Keratinocyte (primary cell): ENCODE data around the gene C11orf42.

Source experiments
- CTCF ChIP-seq, 3 experiments: IDR thresholded peaks in 1 of 3; conservative IDR thresholded peaks in 1 of 3; optimal IDR thresholded peaks in 1 of 3; 2 replicates in 2 of 3; 3 replicates in 1 of 3; pipeline versions ENCODE3 to v1.5.1; 2011; ENCODE audit warnings: low read length in 3 of 3, mild to moderate bottlenecking in 3 of 3, moderate library complexity in 2 of 3, control low read depth in 1 of 3, inconsistent platforms in 1 of 3; ENCODE audit not compliant: insufficient read depth in 2 of 3; ENCODE audit errors: extremely low read depth in 1 of 3
- EZH2 ChIP-seq: IDR thresholded peaks from one replicate; pipeline ENCODE4 v1.6.1; 2012; ENCODE audit warnings: inconsistent platforms, mild to moderate bottlenecking, low read length, moderate library complexity

- TF ChIP-seq CTCF (optimal IDR thresholded peaks at IDR 0.05 in 1 of 3, IDR thresholded peaks at IDR 0.05 in 1 of 3, conservative IDR thresholded peaks at IDR 0.05 in 1 of 3; ENCODE audit: extremely low read depth in 1 of 3, insufficient read depth in 2 of 3, low read length in 3 of 3) (no peak), EZH2 (no peak)
These were observed 34.8 kb downstream of the C11orf42 start for GRCh38 chr11:6240139-6240538.
